Hindlimb muscle (tissue), 1 donor: ENCODE results near the gene AK9. TPM values are rescaled to one million over a fixed set of nuclear protein-coding genes. Genes with fewer than 3 reads are reported as not detected.
A peak's percentile ranks its signal among the peaks of the same experiment; 100 is the strongest.
"Not testable (repeated sequence)": the region's sequence is repeated elsewhere in the genome, so short reads cannot be mapped to it uniquely, and the experiment has no call there.

ENCODE experiments used
- DNase-seq: peaks from one replicate; pipeline ENCODE4 v3.0.0-alpha.2; 2013
- polyA plus RNA-seq: library from polyadenylated mRNA; unstranded; fragments of 120-200 nt; gene quantifications from one replicate; pipeline ENCODE4 v1.2.1, GENCODE V29; 2013; ENCODE audit not compliant: insufficient read length

The AK9 gene
- polyA plus RNA-seq, 1 donor, result 7.5 TPM

GRCh38 chr6:109623288-109623687 lies 67.7 kb downstream of the AK9 start:
- no peak for DNase-seq

DNA sequence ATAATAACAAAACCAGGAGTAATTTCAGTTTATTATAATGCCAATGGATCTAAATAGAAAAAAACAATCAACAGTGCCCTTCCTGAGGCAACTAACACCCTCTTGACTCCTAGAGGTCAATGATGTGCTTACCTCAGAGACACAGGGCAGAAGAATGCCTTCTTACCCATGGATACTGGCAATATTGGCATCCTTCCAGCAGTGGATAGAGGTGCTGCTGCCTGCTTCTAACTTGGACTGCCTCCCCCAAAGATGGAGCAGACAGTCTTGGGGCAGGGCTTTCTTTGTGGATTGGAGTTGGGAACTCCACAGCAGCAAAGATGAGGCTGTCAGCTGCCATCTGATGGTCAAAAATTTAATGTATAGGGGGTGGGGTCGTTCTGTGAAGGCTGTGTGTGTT lies 78.7 kb downstream of the AK9 start:
- DNase-seq, result no peak

GRCh38 chr6:109611502-109611901 lies 79.5 kb downstream of the AK9 start:
- no peak for DNase-seq

DNA sequence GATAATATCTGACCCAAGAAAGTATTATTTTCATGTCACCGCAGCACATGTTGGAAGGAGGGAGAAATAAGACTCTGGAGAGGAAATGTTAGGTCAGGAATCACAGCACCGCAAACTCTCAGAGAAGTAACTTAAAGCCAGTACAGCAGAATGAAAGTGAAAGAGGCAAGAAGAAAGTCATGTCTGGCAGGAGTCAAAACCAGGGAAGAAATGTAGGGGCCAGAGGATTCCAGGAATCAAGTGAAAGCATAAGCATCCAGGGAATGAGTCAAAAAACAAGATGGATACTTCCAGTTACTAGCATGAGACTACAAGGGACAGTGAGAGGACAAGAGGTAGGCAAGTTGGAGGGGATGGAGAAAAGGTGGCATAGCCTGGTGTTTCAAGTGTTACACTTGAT lies 80.4 kb downstream of the AK9 start:
- no peak for DNase-seq

GRCh38 chr6:109609737-109610136 lies 81.3 kb downstream of the AK9 start:
- DNase-seq, result no peak

DNA sequence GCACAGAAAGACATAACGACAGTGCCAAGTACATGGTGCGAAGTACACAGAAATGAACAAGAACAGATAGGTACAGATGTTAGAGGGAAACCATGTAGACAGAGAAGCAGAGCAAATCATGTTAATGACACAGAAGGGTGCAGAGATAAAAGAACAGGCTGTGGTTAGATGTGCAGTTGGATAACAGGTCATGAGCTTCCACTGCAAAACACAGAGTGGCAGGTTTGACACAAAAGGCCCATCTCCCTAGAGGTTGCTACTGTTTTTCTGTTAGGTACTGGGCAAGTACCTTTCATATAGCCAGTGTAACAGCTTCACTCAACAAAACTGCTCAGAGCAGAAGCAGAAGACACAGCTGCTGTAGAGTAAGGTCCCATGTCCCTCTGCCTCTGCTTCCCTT lies 84.6 kb downstream of the AK9 start:
- no peak for DNase-seq

DNA sequence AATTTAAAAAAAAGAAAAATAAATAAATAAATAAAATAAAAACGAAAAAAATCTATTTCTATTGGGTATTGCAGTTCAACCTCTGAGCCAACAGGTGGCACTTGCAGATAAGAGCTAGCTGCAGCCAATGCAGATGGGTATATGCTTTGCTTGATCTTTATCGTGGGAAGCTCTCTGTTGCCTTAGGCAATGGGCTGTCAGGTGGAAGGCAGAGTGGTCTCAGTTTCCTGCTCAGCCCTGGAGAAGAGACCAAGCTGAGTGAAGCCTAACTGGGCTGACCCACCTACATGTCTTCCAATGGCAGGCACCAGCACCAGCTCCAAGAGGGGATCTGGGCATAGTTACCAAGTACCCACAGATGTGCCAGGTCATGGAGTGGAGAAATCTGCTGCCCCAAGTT lies 95.0 kb downstream of the AK9 start:
- DNase-seq, result no peak

- DNase-seq, result no peak
Observed at GRCh38 chr6:109580519-109580918, 110.5 kb downstream of the AK9 start.

DNA sequence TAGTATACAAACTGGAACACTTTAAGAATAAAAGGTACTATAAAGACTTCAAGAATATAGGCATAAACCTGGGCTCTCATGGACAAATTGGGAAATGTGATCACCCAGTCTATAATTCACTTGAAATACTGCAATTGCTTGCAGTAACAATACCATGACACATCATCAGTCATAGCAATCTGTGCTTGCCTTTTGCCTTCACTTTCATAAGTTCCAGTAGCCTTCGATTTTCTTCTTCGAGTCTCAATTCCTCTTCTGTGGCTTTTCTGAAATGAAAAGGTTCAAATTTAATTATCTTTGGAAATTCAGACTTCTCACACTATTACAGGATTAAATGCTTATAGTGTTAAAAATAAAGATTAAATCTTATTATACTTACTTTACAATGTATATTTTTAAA lies 111.6 kb downstream of the AK9 start:
- no peak for DNase-seq

- DNase-seq, result not testable (repeated sequence)
Observed at GRCh38 chr6:109569901-109570300, 121.1 kb downstream of the AK9 start.

GRCh38 chr6:109561844-109562243 lies 129.2 kb downstream of the AK9 start:
- no peak for DNase-seq

DNA sequence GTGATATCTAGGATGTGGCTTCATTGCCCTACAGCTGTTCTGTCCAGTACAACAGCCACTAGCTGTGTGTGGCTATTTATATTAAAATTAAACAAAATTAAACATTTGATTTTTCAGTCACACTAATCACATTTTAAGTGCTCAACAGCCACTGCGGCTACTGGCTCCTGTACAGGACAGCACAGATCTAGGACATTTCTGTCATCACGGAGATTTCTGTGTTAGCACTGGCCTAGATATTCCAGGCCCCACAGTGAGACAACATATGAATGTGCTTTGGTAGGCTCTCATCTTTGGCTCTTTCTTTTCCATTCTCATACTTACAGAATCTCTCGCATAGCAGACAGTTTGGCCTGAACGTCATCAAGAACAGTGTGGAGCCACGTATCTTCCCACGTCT lies 159.6 kb downstream of the AK9 start:
- no peak for DNase-seq

GRCh38 chr6:109527989-109528388 lies 163.0 kb downstream of the AK9 start:
- DNase-seq, result no peak

GRCh38 chr6:109526905-109527628 lies 163.9 kb downstream of the AK9 start:
- DNase-seq, result peak; percentile 62

GRCh38 chr6:109524129-109524528 lies 166.9 kb downstream of the AK9 start:
- no peak for DNase-seq

GRCh38 chr6:109523478-109523877 lies 167.5 kb downstream of the AK9 start:
- no peak for DNase-seq

DNA sequence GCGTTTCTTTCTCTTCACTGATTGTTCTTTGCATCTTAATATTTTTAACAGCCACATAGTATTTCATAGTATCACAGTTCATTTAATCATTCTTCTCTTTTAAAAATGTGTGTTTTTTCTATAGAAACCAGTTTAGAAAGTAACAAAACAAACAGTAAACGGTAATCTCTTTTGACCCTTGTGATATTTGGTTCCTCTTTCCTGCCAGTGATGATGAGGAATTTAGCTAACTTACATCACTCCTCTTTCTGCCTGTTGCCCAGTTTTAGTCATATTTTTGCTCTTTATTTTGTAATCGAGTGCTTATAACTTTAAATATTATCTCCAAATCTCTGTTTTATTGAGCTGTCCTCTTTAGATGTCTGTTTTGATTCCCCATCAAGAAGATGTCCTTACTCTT lies 169.9 kb downstream of the AK9 start:
- DNase-seq, result no peak

DNA sequence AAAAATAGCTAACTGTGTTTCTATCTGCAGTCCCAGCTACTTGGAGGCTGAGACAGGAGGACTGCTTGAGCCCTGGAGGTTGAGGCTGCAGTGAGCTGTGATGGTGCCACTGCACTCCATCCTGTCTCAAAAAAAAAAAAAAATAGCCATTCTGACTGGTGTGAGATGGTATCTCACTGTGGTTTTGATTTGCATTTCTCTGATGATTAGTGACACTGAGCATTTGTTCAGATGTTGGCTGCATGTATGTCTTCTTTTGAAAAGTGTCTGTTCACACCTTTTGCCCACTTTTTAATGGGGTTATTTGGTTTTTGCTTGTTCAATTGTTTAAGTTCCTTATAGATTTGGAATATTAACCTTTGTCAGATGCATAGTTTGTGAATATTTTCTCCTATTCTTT lies 171.4 kb downstream of the AK9 start:
- not testable (repeated sequence) for DNase-seq

DNA sequence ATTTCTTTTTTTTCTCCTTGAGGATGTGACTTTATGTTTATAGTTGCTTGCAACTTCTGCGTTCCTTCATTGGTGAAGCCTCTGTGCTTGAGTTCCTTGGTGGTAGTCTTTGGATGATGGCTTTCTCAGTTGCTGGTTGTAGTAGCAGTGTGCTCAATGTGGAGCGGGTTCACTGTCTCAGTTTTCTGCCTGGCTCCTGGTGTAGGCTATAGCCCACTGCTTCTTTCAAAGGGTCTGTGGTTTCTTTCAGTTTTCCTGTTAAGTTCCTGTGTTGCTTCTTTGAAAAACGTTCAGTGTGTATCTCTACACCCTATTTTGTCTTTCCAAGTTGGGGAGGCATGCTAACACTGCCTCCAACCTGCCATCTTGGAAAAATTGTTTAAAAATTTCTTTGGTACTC lies 174.1 kb downstream of the AK9 start:
- DNase-seq, result no peak

GRCh38 chr6:109515781-109516409 lies 175.1 kb downstream of the AK9 start:
- no peak for DNase-seq

GRCh38 chr6:109514946-109515345 lies 176.1 kb downstream of the AK9 start:
- DNase-seq, result no peak

GRCh38 chr6:109513571-109514071 lies 177.4 kb downstream of the AK9 start:
- no peak for DNase-seq

- DNase-seq, result no peak
Observed at GRCh38 chr6:109512271-109512817, 178.7 kb downstream of the AK9 start.

GRCh38 chr6:109511832-109512231 lies 179.2 kb downstream of the AK9 start:
- no peak for DNase-seq
